HepG2 (cell line): ENCODE results near the gene LIM2. TPM values are rescaled to one million over a fixed set of nuclear protein-coding genes. Genes with fewer than 3 reads are reported as not detected.

Experiments used
- GTF3A ChIP-seq: sonication (generic); formaldehyde crosslinking; conservative IDR thresholded peaks from 2 replicates; pipeline ENCODE4 v1.4.0; 2020; ENCODE audit warnings: mild to moderate bottlenecking, missing genetic modification reagents
- HHEX ChIP-seq: IDR thresholded peaks from 2 replicates; pipeline ENCODE4 v1.6.1; 2016; ENCODE audit warnings: control low read depth
- KAT8 ChIP-seq: IDR thresholded peaks from 2 replicates; pipeline ENCODE4 v1.6.1; 2016; ENCODE audit warnings: missing genetic modification reagents, missing compliant biosample characterization
- MEIS2 ChIP-seq: sonication (generic); formaldehyde crosslinking; IDR thresholded peaks from 2 replicates; pipeline ENCODE4 v1.9.0; 2021; ENCODE audit warnings: mild to moderate bottlenecking, missing genetic modification reagents
- MXD4 ChIP-seq: IDR thresholded peaks from 2 replicates; pipeline ENCODE4 v1.6.1; 2016; ENCODE audit warnings: mild to moderate bottlenecking, missing biosample characterization, missing genetic modification reagents
- NFIB ChIP-seq: sonication (generic); formaldehyde crosslinking; IDR thresholded peaks from 2 replicates; pipeline ENCODE4 v1.9.0; 2021; ENCODE audit warnings: missing genetic modification reagents, mild to moderate bottlenecking, borderline replicate concordance
- SNAPC4 ChIP-seq: sonication (generic); formaldehyde crosslinking; IDR thresholded peaks from 2 replicates; pipeline ENCODE4 v1.4.0; 2020; ENCODE audit warnings: mild to moderate bottlenecking, missing genetic modification reagents
- TCF7 ChIP-seq: sonication (generic); IDR thresholded peaks from 2 replicates; pipeline ENCODE4 v1.6.1; 2016; ENCODE audit warnings: antibody characterized with exemption, low read depth
- TSC22D2 ChIP-seq: sonication (generic); formaldehyde crosslinking; IDR thresholded peaks from 2 replicates; pipeline ENCODE4 v1.5.1; 2020; ENCODE audit warnings: missing genetic modification reagents, mild to moderate bottlenecking, borderline replicate concordance
- ZFP62 ChIP-seq: sonication (generic); formaldehyde crosslinking; IDR thresholded peaks from 2 replicates; pipeline ENCODE4 v1.4.0; 2020; ENCODE audit warnings: missing genetic modification reagents
- ZNF552 ChIP-seq: sonication (generic); formaldehyde crosslinking; IDR thresholded peaks from 2 replicates; pipeline ENCODE4 v1.9.0; 2022; ENCODE audit warnings: missing genetic modification reagents, mild to moderate bottlenecking, borderline replicate concordance
- ZNF562 ChIP-seq: sonication (generic); formaldehyde crosslinking; IDR thresholded peaks from 2 replicates; pipeline ENCODE4 v1.8.0; 2022; ENCODE audit warnings: missing genetic modification reagents, borderline replicate concordance
- ZNF572 ChIP-seq: sonication (generic); formaldehyde crosslinking; IDR thresholded peaks from 2 replicates; pipeline ENCODE4 v1.5.1; 2020; ENCODE audit warnings: mild to moderate bottlenecking, missing genetic modification reagents
- ZNF687 ChIP-seq: sonication (generic); formaldehyde crosslinking; IDR thresholded peaks from 2 replicates; pipeline ENCODE4 v1.5.1; 2020; ENCODE audit warnings: mild to moderate bottlenecking, missing genetic modification reagents, moderate library complexity
- ZNF879 ChIP-seq: sonication (generic); formaldehyde crosslinking; IDR thresholded peaks from 2 replicates; pipeline ENCODE4 v1.8.1; 2023; ENCODE audit warnings: missing genetic modification reagents
- polyA plus RNA-seq, 8 experiments: library from polyadenylated mRNA; depleted of rRNA in 3 of 8; stranded (reverse) in 7 of 8; unstranded in 1 of 8; fragments of >200 nt; fragmentation: Illumina TruSeq in 4 of 8; extraction: Trizol in 4 of 8; gene quantifications; 2 replicates each; pipeline versions ENCODE4 v1.2.1 to v1.2.3, GENCODE V29; 2011 to 2016; ENCODE audit warnings: low read depth in 4 of 8, missing spikeins in 1 of 8, mixed read lengths in 1 of 8; ENCODE audit not compliant: insufficient read depth in 1 of 8
- total RNA-seq, 5 experiments: library from RNA; depleted of rRNA; stranded (reverse); fragments of >200 nt; fragmentation: Illumina TruSeq; extraction: Trizol; gene quantifications; 2 replicates each; pipeline ENCODE4 v1.2.3, GENCODE V29; 2016; ENCODE audit warnings: low read depth in 1 of 5
- TF ChIP-seq, protein P1 (sequence below): sonication (generic); formaldehyde crosslinking; IDR thresholded peaks from 2 replicates; pipeline ENCODE4 v1.5.0; 2020; ENCODE audit warnings: mild to moderate bottlenecking, missing genetic modification reagents, moderate library complexity

LIM2 gene
- total and polyA plus RNA-seq, 2 of the 13 experiments (the other 11 are each of a cell fraction or from before 2014, with no cell fraction given) = 1.3 TPM; not detected in 1

- TF ChIP-seq ZNF687 = no peak
- TF ChIP-seq TCF7 = peak; percentile 92
- TF ChIP-seq ZNF879 (CRISPR knock-in tag) = no peak
- TF ChIP-seq HHEX (CRISPR knock-in tag) = 0 out of 2 replicates have a peak, but pooled peaks have one; percentile 40
- TF ChIP-seq MEIS2 (CRISPR knock-in tag) = peak; percentile 86; the same call in 1 of the 2 replicates
- TF ChIP-seq ZNF562 (CRISPR knock-in tag) = no peak
- no peak for TF ChIP-seq TSC22D2
- no peak for TF ChIP-seq MXD4 (CRISPR knock-in tag)
- TF ChIP-seq ZNF552 (CRISPR knock-in tag) = no peak
- TF ChIP-seq ZFP62 (CRISPR knock-in tag) = no peak
- TF ChIP-seq KAT8 = no peak; the same call in 1 of the 2 replicates
- TF ChIP-seq, protein P1, sequence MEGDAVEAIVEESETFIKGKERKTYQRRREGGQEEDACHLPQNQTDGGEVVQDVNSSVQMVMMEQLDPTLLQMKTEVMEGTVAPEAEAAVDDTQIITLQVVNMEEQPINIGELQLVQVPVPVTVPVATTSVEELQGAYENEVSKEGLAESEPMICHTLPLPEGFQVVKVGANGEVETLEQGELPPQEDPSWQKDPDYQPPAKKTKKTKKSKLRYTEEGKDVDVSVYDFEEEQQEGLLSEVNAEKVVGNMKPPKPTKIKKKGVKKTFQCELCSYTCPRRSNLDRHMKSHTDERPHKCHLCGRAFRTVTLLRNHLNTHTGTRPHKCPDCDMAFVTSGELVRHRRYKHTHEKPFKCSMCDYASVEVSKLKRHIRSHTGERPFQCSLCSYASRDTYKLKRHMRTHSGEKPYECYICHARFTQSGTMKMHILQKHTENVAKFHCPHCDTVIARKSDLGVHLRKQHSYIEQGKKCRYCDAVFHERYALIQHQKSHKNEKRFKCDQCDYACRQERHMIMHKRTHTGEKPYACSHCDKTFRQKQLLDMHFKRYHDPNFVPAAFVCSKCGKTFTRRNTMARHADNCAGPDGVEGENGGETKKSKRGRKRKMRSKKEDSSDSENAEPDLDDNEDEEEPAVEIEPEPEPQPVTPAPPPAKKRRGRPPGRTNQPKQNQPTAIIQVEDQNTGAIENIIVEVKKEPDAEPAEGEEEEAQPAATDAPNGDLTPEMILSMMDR = no peak
- TF ChIP-seq NFIB (CRISPR knock-in tag) = no peak
- TF ChIP-seq GTF3A (CRISPR knock-in tag) = no peak
- no peak for TF ChIP-seq ZNF572 (CRISPR knock-in tag)
- no peak for TF ChIP-seq SNAPC4
Measured at GRCh38 chr19:51354742-51355148, 33.0 kb downstream of the LIM2 start (continued).
